SH-SY5Y (cell line): ENCODE data around the gene PARN.

Experiments used
- GATA2 ChIP-seq: IDR thresholded peaks from 2 replicates; pipeline ENCODE4 v1.6.1; 2011; ENCODE audit warnings: mild to moderate bottlenecking, low read depth, low read length
- GATA3 ChIP-seq: IDR thresholded peaks from 2 replicates; pipeline ENCODE4 v1.6.1; 2011; ENCODE audit warnings: low read depth, mild to moderate bottlenecking, low read length, moderate library complexity

DNA sequence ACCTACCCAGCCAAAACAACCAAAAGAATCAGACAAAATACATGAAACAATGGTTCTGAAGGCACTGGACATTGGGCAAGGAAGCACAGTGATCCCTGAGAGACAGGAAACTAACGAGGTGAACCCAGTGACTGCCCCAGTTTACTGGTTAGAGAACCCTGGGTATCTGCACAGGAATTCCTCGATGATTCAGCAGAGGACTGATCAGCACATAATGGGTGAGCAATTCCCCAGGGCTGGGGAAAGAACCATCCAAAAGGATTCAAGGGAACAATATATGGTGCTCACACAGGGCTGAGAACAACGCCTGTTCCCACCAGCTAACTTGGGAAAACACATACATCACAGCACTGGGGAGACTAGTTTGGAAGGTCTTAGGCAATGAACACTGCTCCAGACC, 167.2 kb downstream of the PARN start:
- TF ChIP-seq GATA2 (no peak), GATA3 (no peak)
